ENCODE results near the gene ASXL2.

GRCh38 chr2:25725877-25726276 is 152.4 kb downstream of the ASXL2 start:
- TF ChIP-seq CTCF (IDR thresholded peaks at IDR 0.05; ENCODE audit: insufficient read depth, low read depth, low read length) (no peak), EZH2 (IDR thresholded peaks at IDR 0.05; ENCODE audit: insufficient read depth, low read length) (no peak)

Measured in astrocyte (in vitro differentiated cells and primary cell).